ENCODE results near the gene LAMA4.

DNA sequence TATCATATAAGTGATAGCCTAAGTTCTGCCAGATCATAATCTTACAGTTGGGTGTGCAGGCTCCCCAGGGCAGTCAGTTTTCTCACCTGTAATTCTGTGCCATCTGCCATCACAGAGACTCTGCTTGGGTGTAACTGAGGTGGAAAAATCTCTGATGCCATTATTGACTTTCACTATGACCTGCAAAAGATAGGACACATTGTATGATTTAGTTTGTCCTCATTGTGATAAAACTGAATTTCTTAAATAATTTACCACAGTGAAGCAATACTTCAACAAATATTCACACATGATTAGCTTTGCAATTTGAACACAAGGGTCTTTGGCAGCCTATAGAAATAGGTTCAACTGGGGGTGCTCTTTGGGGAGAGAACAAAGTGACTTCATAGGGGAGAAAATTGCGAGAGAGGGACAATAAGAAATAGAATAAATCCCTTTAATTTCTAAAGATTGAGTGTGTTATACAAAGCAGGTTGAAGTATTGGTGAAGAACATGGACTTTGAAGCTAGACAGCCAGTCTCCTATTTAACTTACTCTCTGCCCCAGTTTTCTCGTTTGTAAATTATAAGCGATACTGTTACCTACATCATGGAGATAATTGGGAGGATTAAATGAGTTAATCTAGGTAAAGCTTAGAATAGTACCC lies 139.7 kb downstream of the LAMA4 start:
- TF ChIP-seq MEIS2 (CRISPR knock-in tag; IDR thresholded peaks at IDR 0.05): no peak
- TF ChIP-seq FOXP4 (CRISPR knock-in tag; IDR thresholded peaks at IDR 0.05): no peak
- no peak for TF ChIP-seq POLR2AphosphoS2 (IDR thresholded peaks at IDR 0.05; ENCODE audit: low read depth, low read length)
- TF ChIP-seq EZH2 (conservative IDR thresholded peaks at IDR 0.05; ENCODE audit: low read depth, low read length): no peak
- TF ChIP-seq MEF2D (CRISPR knock-in tag; IDR thresholded peaks at IDR 0.05): no peak
- no peak for TF ChIP-seq PCBP1 (IDR thresholded peaks at IDR 0.05; ENCODE audit: borderline replicate concordance, low read depth, low read length)
- TF ChIP-seq POLR2AphosphoS5 (IDR thresholded peaks at IDR 0.05; ENCODE audit: low read depth, low read length): no peak
